Kidney capillary endothelial cell (primary cell): ENCODE measurements around the gene INHBC.
A peak's percentile ranks its signal among the peaks of the same experiment; 100 is the strongest.
"Not testable (repeated sequence)": the region's sequence is repeated elsewhere in the genome, so short reads cannot be mapped to it uniquely, and the experiment has no call there.

Source experiments
- DNase-seq: peaks from one replicate; pipeline ENCODE4 v3.0.0-alpha.2; 2018; ENCODE audit warnings: low spot score

Gene INHBC

GRCh38 chr12:57487055-57487596, 52.5 kb downstream of the INHBC start:
- no peak for DNase-seq

- peak; percentile 90 for DNase-seq
Measured at GRCh38 chr12:57487597-57488401, 53.2 kb downstream of the INHBC start, which contains the start of gene MARS1. MARS1 (plus strand) TSS chr12:57488068; CDS start chr12:57488091, 23 bp downstream.

DNA sequence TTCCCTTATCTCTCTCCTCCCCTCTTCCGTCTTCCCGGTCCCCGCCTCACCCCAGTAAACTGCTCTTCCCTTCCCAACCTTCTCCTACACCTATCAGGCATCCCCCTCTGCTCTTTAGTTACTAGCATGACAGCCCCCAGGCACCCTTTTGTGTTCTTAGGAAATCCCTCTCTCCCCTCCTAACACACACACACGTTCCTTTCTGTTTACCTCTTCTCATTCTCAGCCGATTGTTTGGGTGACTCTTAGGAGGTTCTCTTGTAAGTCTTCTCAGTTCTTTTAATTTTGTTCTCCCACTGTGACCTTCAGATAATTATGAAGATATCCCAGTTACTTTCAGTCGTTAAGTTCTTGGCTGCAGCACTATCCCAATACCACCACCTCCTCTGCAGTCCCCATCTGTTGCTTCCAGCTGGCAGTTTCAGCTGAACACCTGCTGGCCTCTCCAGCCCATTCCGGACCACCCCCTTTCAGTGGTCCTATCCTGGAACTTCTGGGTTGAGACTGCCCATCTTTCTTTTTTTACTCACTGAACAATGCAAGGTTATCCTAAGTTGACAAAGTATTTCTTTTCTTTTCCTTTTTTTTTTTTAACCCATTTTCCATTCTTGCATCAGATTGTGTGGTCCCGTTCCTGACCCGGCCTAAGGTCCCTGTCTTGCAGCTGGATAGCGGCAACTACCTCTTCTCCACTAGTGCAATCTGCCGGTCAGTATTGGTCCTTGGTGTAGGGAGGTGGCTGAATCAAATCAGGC, 54.0 kb downstream of the INHBC start:
- DNase-seq, result no peak

DNA sequence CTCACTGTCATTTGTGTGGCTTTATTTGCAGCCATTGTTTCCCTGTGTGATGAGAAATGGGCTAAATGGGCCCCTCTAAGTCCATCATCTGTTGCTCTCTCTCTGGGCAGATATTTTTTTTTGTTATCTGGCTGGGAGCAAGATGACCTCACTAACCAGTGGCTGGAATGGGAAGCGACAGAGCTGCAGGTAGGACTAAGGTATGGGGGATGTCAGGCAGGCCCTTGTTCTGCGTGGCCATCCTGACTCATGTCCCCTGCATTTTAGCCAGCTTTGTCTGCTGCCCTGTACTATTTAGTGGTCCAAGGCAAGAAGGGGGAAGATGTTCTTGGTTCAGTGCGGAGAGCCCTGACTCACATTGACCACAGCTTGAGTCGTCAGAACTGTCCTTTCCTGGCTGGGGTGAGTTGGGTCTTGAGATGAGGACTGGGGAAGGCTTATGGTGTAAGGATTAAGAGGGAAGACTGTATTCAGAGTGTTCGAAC, 54.6 kb downstream of the INHBC start:
- DNase-seq, result no peak

DNA sequence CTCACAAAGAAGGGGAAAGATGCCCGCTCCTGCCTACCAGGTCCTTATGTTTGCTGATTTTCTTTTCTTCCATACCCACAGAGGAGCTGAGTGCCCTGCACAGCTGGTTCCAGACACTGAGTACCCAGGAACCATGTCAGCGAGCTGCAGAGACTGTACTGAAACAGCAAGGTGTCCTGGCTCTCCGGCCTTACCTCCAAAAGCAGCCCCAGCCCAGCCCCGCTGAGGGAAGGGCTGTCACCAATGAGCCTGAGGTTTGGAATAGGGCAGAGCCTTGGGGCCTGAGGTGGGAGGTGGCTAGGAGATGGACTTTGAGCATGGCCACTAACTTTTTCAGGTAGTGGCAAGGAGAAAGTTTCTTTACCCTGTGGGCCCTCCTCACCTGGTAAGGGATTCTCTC, 55.5 kb downstream of the INHBC start:
- DNase-seq, result no peak

GRCh38 chr12:57491393-57492280, 57.1 kb downstream of the INHBC start:
- DNase-seq, result no peak

DNA sequence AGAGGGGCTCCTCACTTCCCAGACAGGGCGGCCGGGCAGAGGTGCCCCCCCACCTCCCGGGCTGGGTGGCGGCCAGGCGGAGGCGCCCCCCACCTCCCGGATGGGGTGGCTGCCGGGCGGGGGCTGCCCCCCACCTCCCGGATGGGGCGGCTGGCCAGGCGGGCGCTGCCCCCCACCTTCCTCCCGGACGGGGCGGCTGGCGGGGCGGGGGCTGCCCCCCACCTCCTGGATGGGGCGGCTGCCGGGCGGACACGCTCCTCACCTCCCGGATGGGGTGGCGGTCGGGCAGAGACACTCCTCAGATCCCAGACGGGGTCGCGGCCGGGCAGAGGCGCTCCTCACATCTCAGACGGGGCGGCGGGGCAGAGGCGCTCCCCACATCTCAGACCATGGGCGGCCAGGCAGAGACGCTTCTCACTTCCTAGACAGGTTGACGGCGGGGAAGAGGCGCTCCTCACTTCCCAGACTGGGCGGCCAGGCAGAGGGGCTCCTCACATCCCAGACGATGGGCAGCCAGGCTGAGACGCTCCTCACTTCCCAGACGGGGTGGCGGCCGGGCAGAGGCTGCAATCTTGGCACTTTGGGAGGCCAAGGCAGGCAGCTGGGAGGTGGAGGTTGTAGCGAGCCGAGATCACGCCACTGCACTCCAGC, 60.6 kb downstream of the INHBC start:
- DNase-seq, result not testable (repeated sequence)

DNA sequence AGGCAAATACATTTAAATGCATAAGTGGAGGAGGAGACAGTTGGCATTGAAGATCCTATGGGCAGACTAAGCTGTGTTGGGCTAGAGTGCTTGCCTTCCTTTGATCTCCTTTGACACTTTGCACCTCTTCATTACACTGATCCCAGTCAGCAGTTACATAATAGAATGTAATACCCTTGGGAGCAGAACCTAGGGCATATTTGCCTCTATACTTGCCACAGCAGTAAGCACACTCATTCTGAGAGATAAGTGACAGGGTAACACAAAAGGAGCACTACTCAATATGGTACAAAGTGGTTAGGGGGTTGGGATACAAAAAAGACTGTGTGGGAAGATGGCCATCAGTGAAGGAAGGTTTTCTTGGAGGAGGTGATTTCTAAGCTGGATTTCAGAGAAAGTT, 62.2 kb downstream of the INHBC start:
- DNase-seq, result no peak

DNA sequence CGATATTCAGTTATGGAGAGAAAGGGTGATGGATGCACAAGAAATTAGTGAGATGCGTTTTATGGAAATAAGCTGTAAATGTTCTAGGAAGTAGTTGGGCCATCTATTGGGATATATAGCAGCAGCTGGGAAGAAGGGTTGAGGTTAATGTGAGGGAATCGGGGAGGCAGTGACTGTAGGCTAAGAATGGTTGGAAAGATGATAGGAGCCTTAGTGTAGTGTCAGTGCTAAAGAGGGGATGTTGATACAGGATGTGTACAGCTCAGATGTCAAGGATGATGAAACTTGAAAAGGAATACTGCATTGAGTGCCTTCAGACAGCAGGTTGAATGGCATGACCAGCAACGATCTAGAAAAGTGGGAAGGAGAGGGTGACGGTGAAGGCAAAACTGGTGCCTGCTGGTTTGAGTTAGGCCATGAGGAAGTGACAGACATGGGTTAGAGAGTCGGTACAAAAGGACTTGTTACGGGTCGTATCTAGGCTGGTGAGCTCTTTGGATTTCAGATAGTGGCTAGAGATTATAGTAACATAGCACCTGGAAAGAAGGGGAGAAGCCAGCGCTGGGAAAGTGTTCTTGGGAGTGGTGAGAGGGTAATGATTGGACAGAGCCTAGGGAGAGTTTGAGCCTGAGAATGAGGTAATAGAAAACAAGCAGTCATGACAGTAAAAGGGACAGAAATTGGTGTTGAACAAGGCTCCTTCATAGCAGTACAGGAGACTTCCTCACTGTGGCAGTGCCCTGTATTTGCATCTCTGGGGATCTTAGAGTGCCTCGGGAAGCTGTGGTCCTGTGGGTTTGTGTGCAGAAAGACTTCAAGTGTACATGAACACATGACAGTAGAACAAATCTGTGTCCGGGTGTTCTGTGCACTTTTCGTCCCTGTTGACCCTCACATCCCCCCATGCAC, 62.9 kb downstream of the INHBC start:
- DNase-seq, result no peak

- DNase-seq, result no peak
Measured at GRCh38 chr12:57498132-57498502, 63.5 kb downstream of the INHBC start.

GRCh38 chr12:57498571-57498970, 64.0 kb downstream of the INHBC start:
- no peak for DNase-seq

- no peak for DNase-seq
Measured at GRCh38 chr12:57500213-57500612, 65.6 kb downstream of the INHBC start.
